ENCODE measurements around the gene SUFU. TPM values are rescaled to one million over a fixed set of nuclear protein-coding genes. Genes with fewer than 3 reads are reported as not detected.
"Not testable (repeated sequence)": the region's sequence is repeated elsewhere in the genome, so short reads cannot be mapped to it uniquely, and the experiment has no call there.

SUFU gene
- total RNA-seq (10 to 100 TPM in 2 of 5 donors, 1 to 10 TPM in 2, under 1 TPM in 1; 0.29 to 26.3 (median 5.4) TPM), polyA plus RNA-seq (1 to 10 TPM; 2.9 to 4.1 (median 3.2) TPM)
- long read RNA-seq, donor 1, result 0 reads
- long read RNA-seq, donor 2, full-length matches to known transcripts, result 2 of 2 reads
- long read RNA-seq, donor 2, partial matches to known transcripts, result 0 of 2 reads
- long read RNA-seq, donor 2, other reads (novel, unspliced or antisense), result 0 of 2 reads
- long read RNA-seq, donor 3, full-length matches to known transcripts, result 1 of 1 reads
- long read RNA-seq, donor 3, partial matches to known transcripts, result 0 of 1 reads
- long read RNA-seq, donor 3, other reads (novel, unspliced or antisense), result 0 of 1 reads
- long read RNA-seq, donor 4, result 0 reads
- long read RNA-seq, donor 5, full-length matches to known transcripts, result 5 of 5 reads
- long read RNA-seq, donor 5, partial matches to known transcripts, result 0 of 5 reads
- long read RNA-seq, donor 5, other reads (novel, unspliced or antisense), result 0 of 5 reads
- long read RNA-seq, donor 6, full-length matches to known transcripts, result 3 of 3 reads
- long read RNA-seq, donor 6, partial matches to known transcripts, result 0 of 3 reads
- long read RNA-seq, donor 6, other reads (novel, unspliced or antisense), result 0 of 3 reads
- long read RNA-seq, donor 7, full-length matches to known transcripts, result 2 of 2 reads
- long read RNA-seq, donor 7, partial matches to known transcripts, result 0 of 2 reads
- long read RNA-seq, donor 7, other reads (novel, unspliced or antisense), result 0 of 2 reads
- long read RNA-seq, donor 8, result 0 reads
- long read RNA-seq, donor 9, result 0 reads
- long read RNA-seq, donor 10, full-length matches to known transcripts, result 1 of 1 reads
- long read RNA-seq, donor 10, partial matches to known transcripts, result 0 of 1 reads
- long read RNA-seq, donor 10, other reads (novel, unspliced or antisense), result 0 of 1 reads

- Histone ChIP-seq H3K36me3 (peaks cover 0 to 7% (median 1%) of the 10 kb centered on the region in 4 donors), H3K27ac (peak within 1 kb of the TSS; percentile 87 to 96 (median 95)), H3K4me3 (peak within 1 kb of the TSS; percentile 99 to 100 (median 99)), H3K4me1 (peaks cover 14 to 79% (median 60%) of the 10 kb centered on the region in 4 donors), H3K9me3 (no peaks in the 10 kb centered on the region), H3K27me3 (no peaks in the 10 kb centered on the region)
- intact Hi-C loops (cut with DNase I; ENCODE audit: low total_unique reads), result no loop called here
- TF ChIP-seq POLR2AphosphoS5 (IDR thresholded peaks at IDR 0.05) (peak; percentile 55 to 82 (median 72)), POLR2A (IDR thresholded peaks at IDR 0.05) (no peak), EP300 (IDR thresholded peaks at IDR 0.05) (no peak), CTCF (IDR thresholded peaks at IDR 0.05) (peak in 5 of 7 experiments; percentile 67 to 89 (median 89))
- 0 to 1% (median 1%) methylated on average over 10 to 44 of the region's 44 CpGs for WGBS, 5 donors
- DNase-seq, result peak; percentile 99
Measured at GRCh38 chr10:102503264-102504178, at the start of gene SUFU. Gene SUFU, plus strand, starts transcription at chr10:102503972. Its CDS starts 181 bp downstream, at chr10:102504153.

GRCh38 chr10:102454662-102455487 is 48.9 kb upstream of the SUFU start:
- intact Hi-C loops (cut with DNase I; ENCODE audit: low total_unique reads); H3K4me3 ChIP-seq; H3K27ac ChIP-seq; H3K27me3 ChIP-seq; DNase-seq; H3K9me3 ChIP-seq: not testable (repeated sequence)
- 67 to 79% (median 71%) methylated on average over 9 to 13 of the region's 13 CpGs for WGBS, 5 donors
- H3K36me3 ChIP-seq, result peaks cover 0 to 12% (median 5%) of the 10 kb centered on the region in 4 donors
- H3K4me1 ChIP-seq, result peaks cover 0 to 48% (median 22%) of the 10 kb centered on the region in 4 donors

DNA sequence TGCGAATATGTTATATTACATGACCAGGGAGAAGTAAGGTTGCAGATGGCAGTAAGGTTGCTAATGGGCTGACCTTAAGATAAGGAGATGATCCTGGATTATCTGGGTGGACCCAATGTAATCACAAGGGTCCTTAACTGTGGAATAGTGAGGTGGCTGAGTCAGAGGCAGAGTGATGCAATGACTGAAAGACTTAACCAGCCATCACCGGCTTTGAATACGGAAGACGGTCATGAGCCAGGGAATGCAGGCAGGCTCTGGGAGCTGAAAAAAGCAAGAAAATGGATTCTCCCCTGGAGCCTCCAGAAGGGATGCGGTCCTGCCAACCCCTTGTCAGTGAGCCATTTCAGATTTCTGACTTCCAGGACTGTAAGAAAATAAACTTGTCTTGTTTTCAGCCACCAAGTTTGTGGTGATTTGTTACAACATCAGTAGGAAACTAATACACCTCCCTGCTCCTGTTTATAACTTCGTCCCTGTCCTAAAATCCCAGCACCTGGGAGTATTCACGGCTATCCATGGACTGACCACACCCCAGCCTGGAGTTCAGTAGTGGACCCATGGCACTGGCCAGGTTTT is 47.8 kb upstream of the SUFU start:
- DNase-seq, result peak in 1 of 2 donors; percentile 52
- Histone ChIP-seq H3K27ac (peak overlapping the region in 1 of 5 donors; percentile 4), H3K4me3 (no peak overlapping the region), H3K4me1 (peaks cover 4 to 47% (median 21%) of the 10 kb centered on the region in 4 donors), H3K9me3 (no peaks in the 10 kb centered on the region), H3K36me3 (peaks cover 0 to 12% (median 5%) of the 10 kb centered on the region in 4 donors), H3K27me3 (no peaks in the 10 kb centered on the region)
- intact Hi-C loops (cut with DNase I; ENCODE audit: low total_unique reads), result no loop called here
- TF ChIP-seq POLR2A (IDR thresholded peaks at IDR 0.05) (no peak), POLR2AphosphoS5 (IDR thresholded peaks at IDR 0.05) (peak in 1 of 3 donors; percentile 25)
- WGBS, 5 donors, result 73 to 86% (median 78%) methylated on average over 7 of the region's 7 CpGs

DNA sequence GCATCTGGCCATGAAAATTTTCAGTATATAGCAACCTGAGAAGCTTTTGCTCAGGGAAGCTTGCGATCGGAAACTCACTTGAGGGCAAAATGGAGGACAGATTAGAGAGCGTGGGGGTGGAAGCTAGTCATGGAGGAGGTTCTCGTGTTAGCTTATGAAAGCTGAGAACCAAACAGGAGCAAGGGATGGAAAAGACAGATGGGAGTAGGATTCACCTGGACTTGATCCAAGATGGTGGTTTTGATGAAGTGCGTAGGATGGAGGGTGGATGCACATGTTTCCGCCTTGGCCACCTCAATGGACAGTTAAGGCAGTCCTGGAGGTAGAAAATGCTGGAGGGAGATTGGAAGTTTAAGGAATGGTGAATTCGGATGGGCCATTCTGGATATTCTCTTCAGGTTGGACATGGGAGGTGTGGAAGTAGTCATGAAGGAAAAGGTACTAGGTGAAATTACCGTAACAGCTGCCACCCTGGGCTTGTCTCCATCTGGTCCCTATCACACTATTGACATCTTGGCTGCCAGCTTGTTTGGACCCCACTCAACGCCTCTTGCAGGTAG is 46.1 kb upstream of the SUFU start:
- DNase-seq, result no peak
- peaks cover 7 to 45% (median 22%) of the 10 kb centered on the region in 4 donors for H3K4me1 ChIP-seq
- intact Hi-C loops (cut with DNase I; ENCODE audit: low total_unique reads), result no loop called here
- peaks cover 0 to 12% (median 5%) of the 10 kb centered on the region in 4 donors for H3K36me3 ChIP-seq
- H3K27me3 ChIP-seq, result no peaks in the 10 kb centered on the region
- TF ChIP-seq CTCF (IDR thresholded peaks at IDR 0.05), result no peak
- TF ChIP-seq POLR2A (IDR thresholded peaks at IDR 0.05), result no peak
- no peak for TF ChIP-seq EP300 (IDR thresholded peaks at IDR 0.05)
- no peak for TF ChIP-seq POLR2AphosphoS5 (IDR thresholded peaks at IDR 0.05)
- WGBS, 5 donors, result 78 to 88% (median 82%) methylated on average over 9 of the region's 9 CpGs
- H3K4me3 ChIP-seq, result no peak overlapping the region
- H3K27ac ChIP-seq, result no peak overlapping the region
- H3K9me3 ChIP-seq, result no peaks in the 10 kb centered on the region

Measured in stomach (tissue), 19 donors.